CD14-positive monocyte (primary cell): Measurements from ENCODE around the gene NHS. TPM values are rescaled to one million over a fixed set of nuclear protein-coding genes. Genes with fewer than 3 reads are reported as not detected.

Experiments used
- DNase-seq, 3 donors: peaks; one replicate each; pipeline ENCODE4 v3.0.0-alpha.2; 2011 to 2022
- H2AFZ ChIP-seq: 2 replicates; pipeline ENCODE4 v1.6.0; 2012; ENCODE audit warnings: mild to moderate bottlenecking, low read depth, low read length, inconsistent platforms; ENCODE audit not compliant: insufficient read depth, poor library complexity, severe bottlenecking
- H3K27ac ChIP-seq, 2 donors: 1 replicate in 1 of 2; 2 replicates in 1 of 2; pipeline ENCODE4 v1.5.1; 2012 to 2013; ENCODE audit warnings: low read length in 2 of 2, control low read depth in 1 of 2, inconsistent platforms in 1 of 2, low read depth in 1 of 2, mild to moderate bottlenecking in 1 of 2
- H3K27me3 ChIP-seq, 2 donors: one replicate each; pipeline versions ENCODE4 v1.6.0 to v1.6.1; 2011 to 2013; ENCODE audit warnings: low read length in 2 of 2; ENCODE audit not compliant: control insufficient read depth in 2 of 2, insufficient read depth in 2 of 2
- H3K36me3 ChIP-seq, 2 donors: replicated peaks in 1 of 2; 1 replicate in 1 of 2; 2 replicates in 1 of 2; pipeline versions ENCODE4 v1.5.1 to v1.6.1; 2012 to 2013; ENCODE audit warnings: low read length in 2 of 2, control low read depth in 1 of 2, inconsistent platforms in 1 of 2, mild to moderate bottlenecking in 1 of 2; ENCODE audit not compliant: insufficient read depth in 2 of 2, control insufficient read depth in 1 of 2
- H3K4me1 ChIP-seq, 2 donors: 1 replicate in 1 of 2; 2 replicates in 1 of 2; pipeline versions ENCODE4 v1.5.1 to v1.6.1; 2012 to 2013; ENCODE audit warnings: low read length in 2 of 2, control low read depth in 1 of 2, inconsistent platforms in 1 of 2, mild to moderate bottlenecking in 1 of 2, moderate library complexity in 1 of 2; ENCODE audit not compliant: insufficient read depth in 2 of 2, control insufficient read depth in 1 of 2
- H3K4me2 ChIP-seq: replicated peaks from 2 replicates; pipeline ENCODE3; 2012; ENCODE audit warnings: low read length, moderate library complexity, mild to moderate bottlenecking; ENCODE audit not compliant: poor library complexity, severe bottlenecking; ENCODE audit errors: extremely low read depth
- H3K4me3 ChIP-seq, 3 experiments: fragments of 200-600 bp in 1 of 3; sonication (generic) in 1 of 3; replicated peaks in 1 of 3; 1 replicate in 2 of 3; 2 replicates in 1 of 3; pipeline ENCODE4 v1.5.1; 2011 to 2013; ENCODE audit warnings: low read length in 3 of 3, mild to moderate bottlenecking in 3 of 3, control low read depth in 2 of 3, low read depth in 2 of 3, inconsistent platforms in 1 of 3, moderate library complexity in 1 of 3
- H3K79me2 ChIP-seq: 2 replicates; pipeline ENCODE4 v1.6.0; 2012; ENCODE audit warnings: mild to moderate bottlenecking, control low read depth, inconsistent platforms, low read length, moderate library complexity; ENCODE audit not compliant: insufficient read depth
- H3K9ac ChIP-seq: 2 replicates; pipeline ENCODE4 v1.6.0; 2017; ENCODE audit warnings: low read length, mild to moderate bottlenecking; ENCODE audit not compliant: insufficient read depth, poor library complexity, severe bottlenecking
- H3K9me3 ChIP-seq, 2 donors: replicated peaks in 1 of 2; 1 replicate in 1 of 2; 2 replicates in 1 of 2; pipeline versions ENCODE4 v1.5.1 to v1.6.1; 2012 to 2013; ENCODE audit warnings: low read length in 2 of 2, control low read depth in 1 of 2; ENCODE audit not compliant: control insufficient read depth in 1 of 2, insufficient read depth in 1 of 2
- H4K20me1 ChIP-seq: 2 replicates; pipeline ENCODE4 v1.6.0; 2012; ENCODE audit warnings: mild to moderate bottlenecking, low read length, control low read depth, moderate library complexity; ENCODE audit not compliant: insufficient read depth
- H3K27ac Mint-ChIP-seq, 7 donors: one replicate each; pipeline ENCODE4 v1.8.0; 2020; ENCODE audit warnings: mild to moderate bottlenecking in 7 of 7, mixed read lengths in 7 of 7, moderate library complexity in 6 of 7, inconsistent platforms in 2 of 7
- H3K27me3 Mint-ChIP-seq, 3 donors: one replicate each; pipeline ENCODE4 v1.8.0; 2021 to 2022; ENCODE audit warnings: low read depth in 3 of 3, mild to moderate bottlenecking in 3 of 3, mixed read lengths in 3 of 3, moderate library complexity in 3 of 3, inconsistent platforms in 1 of 3
- H3K36me3 Mint-ChIP-seq, 2 donors: one replicate each; pipeline ENCODE4 v1.8.0; 2020; ENCODE audit warnings: mixed read lengths in 2 of 2, inconsistent platforms in 1 of 2, mild to moderate bottlenecking in 1 of 2
- H3K4me1 Mint-ChIP-seq: one replicate; pipeline ENCODE4 v1.8.0; 2020; ENCODE audit warnings: mild to moderate bottlenecking, mixed read lengths
- H3K4me3 Mint-ChIP-seq, 2 donors: one replicate each; pipeline ENCODE4 v1.8.0; 2020; ENCODE audit warnings: mild to moderate bottlenecking in 2 of 2, mixed read lengths in 2 of 2, moderate library complexity in 1 of 2
- H3K9me3 Mint-ChIP-seq, 7 donors: one replicate each; pipeline ENCODE4 v1.8.0; 2020 to 2022; ENCODE audit warnings: mixed read lengths in 7 of 7, mild to moderate bottlenecking in 6 of 7, moderate library complexity in 6 of 7, inconsistent platforms in 2 of 7
- WGBS: methylation state at CpG from one replicate; pipeline ENCODE4 v1.1.5; 2013; ENCODE audit warnings: missing lambda C conversion rate; ENCODE audit not compliant: insufficient coverage; 5-methylcytosine and 5-hydroxymethylcytosine counted together
- intact Hi-C, 2 donors: fragments of 100-400 bp; cut with micrococcal nuclease; formaldehyde crosslinking; loops; one replicate each; pipeline versions ENCODE4 v1.15.0 to v1.15.1; 2023
- polyA plus RNA-seq, 3 donors: library from polyadenylated mRNA; depleted of rRNA in 1 of 3; unstranded in 2 of 3; stranded (reverse) in 1 of 3; fragments of 300-500 nt in 2 of 3; fragments of >200 nt in 1 of 3; fragmentation: Illumina TruSeq in 2 of 3; gene quantifications; 1 replicate in 2 of 3; 2 replicates in 1 of 3; pipeline ENCODE4 v1.2.3, GENCODE V29; 2012 to 2021
- TF ChIP-seq, protein P1 (sequence below): fragments of 200-600 bp; IDR thresholded peaks from one replicate; pipeline ENCODE4 v1.8.0; 2022; ENCODE audit warnings: antibody characterized with exemption, mild to moderate bottlenecking

The NHS gene
- polyA plus RNA-seq, 3 donors, result 0.86 to 1.8 (median 1.3) TPM

DNA sequence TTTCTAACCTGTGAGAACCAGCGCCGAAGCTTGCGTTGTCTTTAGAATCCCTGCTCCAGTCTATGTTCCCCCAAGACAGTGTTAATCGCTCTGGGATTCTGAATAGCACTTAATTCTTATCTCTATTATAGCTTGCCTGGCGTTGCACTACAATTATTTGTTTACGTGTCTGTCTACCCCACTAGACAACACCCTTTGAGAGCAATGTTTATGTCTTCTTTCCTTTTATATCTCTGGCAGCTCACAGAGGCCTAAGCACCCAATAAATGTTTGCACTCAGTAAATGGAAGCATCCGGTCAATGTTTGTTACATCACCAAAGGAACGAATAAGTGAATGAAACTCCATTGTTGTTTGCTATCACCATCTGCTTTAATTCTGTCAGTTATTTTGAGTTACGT lies 4.8 kb upstream of the NHS start:
- Histone ChIP-seq H3K9me3 (no peaks in the 10 kb centered on the region), H3K4me3 (no peak overlapping the region), H3K36me3 (no peaks in the 10 kb centered on the region), H4K20me1 (no peaks in the 10 kb centered on the region), H3K4me1 (no peaks in the 10 kb centered on the region), H2AFZ (no peak overlapping the region), H3K4me2 (no peak overlapping the region), H3K27me3 (peaks cover 36 to 42% of the 10 kb centered on the region in 2 donors), H3K79me2 (no peaks in the 10 kb centered on the region), H3K9ac (no peak overlapping the region), H3K27ac (no peak overlapping the region)
- Mint-ChIP-seq H3K4me3 (no peak overlapping the region), H3K36me3 (no peaks in the 10 kb centered on the region), H3K4me1 (no peaks in the 10 kb centered on the region), H3K9me3 (peaks cover 0 to 1% (median 0%) of the 10 kb centered on the region in 7 donors), H3K27me3 (peaks cover 31 to 42% (median 33%) of the 10 kb centered on the region in 3 donors), H3K27ac (no peak overlapping the region)
- TF ChIP-seq, protein P1, sequence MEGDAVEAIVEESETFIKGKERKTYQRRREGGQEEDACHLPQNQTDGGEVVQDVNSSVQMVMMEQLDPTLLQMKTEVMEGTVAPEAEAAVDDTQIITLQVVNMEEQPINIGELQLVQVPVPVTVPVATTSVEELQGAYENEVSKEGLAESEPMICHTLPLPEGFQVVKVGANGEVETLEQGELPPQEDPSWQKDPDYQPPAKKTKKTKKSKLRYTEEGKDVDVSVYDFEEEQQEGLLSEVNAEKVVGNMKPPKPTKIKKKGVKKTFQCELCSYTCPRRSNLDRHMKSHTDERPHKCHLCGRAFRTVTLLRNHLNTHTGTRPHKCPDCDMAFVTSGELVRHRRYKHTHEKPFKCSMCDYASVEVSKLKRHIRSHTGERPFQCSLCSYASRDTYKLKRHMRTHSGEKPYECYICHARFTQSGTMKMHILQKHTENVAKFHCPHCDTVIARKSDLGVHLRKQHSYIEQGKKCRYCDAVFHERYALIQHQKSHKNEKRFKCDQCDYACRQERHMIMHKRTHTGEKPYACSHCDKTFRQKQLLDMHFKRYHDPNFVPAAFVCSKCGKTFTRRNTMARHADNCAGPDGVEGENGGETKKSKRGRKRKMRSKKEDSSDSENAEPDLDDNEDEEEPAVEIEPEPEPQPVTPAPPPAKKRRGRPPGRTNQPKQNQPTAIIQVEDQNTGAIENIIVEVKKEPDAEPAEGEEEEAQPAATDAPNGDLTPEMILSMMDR, result no peak
- DNase-seq, result no peak
- 100% methylated on average over 1 of the region's 9 CpGs for WGBS
- intact Hi-C loops, result no loop called here

DNA sequence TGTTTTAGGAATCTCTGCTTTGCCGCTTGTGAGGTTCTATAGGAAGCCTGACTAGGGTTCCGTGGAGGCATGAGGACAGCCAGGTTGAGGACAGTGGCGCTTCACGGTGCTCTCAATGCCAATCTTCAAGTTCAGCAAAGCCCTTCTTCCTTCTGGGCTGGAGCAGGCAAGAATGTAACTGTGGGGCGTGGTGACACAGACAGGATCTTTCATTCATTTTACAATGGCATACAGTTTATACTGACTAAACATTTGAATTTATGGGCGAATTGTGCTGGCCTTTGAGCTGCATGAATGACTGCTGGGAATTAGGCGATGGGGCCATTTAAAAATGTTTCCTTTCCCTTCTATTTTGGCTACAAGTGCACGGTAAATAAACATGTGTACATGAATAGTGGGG lies 2.9 kb upstream of the NHS start:
- 100% methylated on average over 2 of the region's 8 CpGs for WGBS
- no peaks in the 10 kb centered on the region for H3K79me2 ChIP-seq
- TF ChIP-seq, protein P1, result no peak
- Mint-ChIP-seq H3K36me3 (no peaks in the 10 kb centered on the region), H3K4me1 (peaks cover 2% of the 10 kb centered on the region), H3K4me3 (no peak overlapping the region), H3K27me3 (peaks cover 45 to 55% (median 46%) of the 10 kb centered on the region in 3 donors), H3K9me3 (peaks cover 0 to 10% (median 3%) of the 10 kb centered on the region in 7 donors), H3K27ac (no peak overlapping the region)
- H3K27ac ChIP-seq, result no peak overlapping the region
- no peak for DNase-seq
- no peak overlapping the region for H2AFZ ChIP-seq
- no peak overlapping the region for H3K9ac ChIP-seq
- H3K4me1 ChIP-seq, result peaks cover 0 to 3% of the 10 kb centered on the region in 2 donors
- H3K9me3 ChIP-seq, result peaks cover 0 to 10% of the 10 kb centered on the region in 2 donors
- intact Hi-C loops, result no loop called here
- no peak overlapping the region for H3K4me3 ChIP-seq
- H4K20me1 ChIP-seq, result no peaks in the 10 kb centered on the region
- peaks cover 40 to 48% of the 10 kb centered on the region in 2 donors for H3K27me3 ChIP-seq
- no peaks in the 10 kb centered on the region for H3K36me3 ChIP-seq
- H3K4me2 ChIP-seq, result no peak overlapping the region
